Measurements from ENCODE around the gene NPDC1. TPM values are rescaled to one million over a fixed set of nuclear protein-coding genes. Genes with fewer than 3 reads are reported as not detected.

Gene NPDC1
- total RNA-seq, 1 donor from 2014 or later: 152 TPM

- Histone ChIP-seq H3K27me3 (no peaks in the 10 kb centered on the region), H3K9me3 (no peaks in the 10 kb centered on the region), H3K4me1 (peaks cover 18% of the 10 kb centered on the region), H3K36me3 (peaks cover 44% of the 10 kb centered on the region), H3K27ac (no peak overlapping the region), H3K4me3 (no peak overlapping the region)
- ATAC-seq: no peak
- peak; percentile 62 for DNase-seq
- TF ChIP-seq CTCF (IDR thresholded peaks at IDR 0.05): no peak
- intact Hi-C loops (cut with DNase I): no loop called here
Observed at GRCh38 chr9:137082222-137082924, 36.4 kb upstream of the NPDC1 start.

GRCh38 chr9:137080260-137081122 lies 34.5 kb upstream of the NPDC1 start:
- intact Hi-C loops (cut with DNase I): no loop called here
- H3K9me3 ChIP-seq: no peaks in the 10 kb centered on the region
- no peaks in the 10 kb centered on the region for H3K27me3 ChIP-seq
- peaks cover 44% of the 10 kb centered on the region for H3K36me3 ChIP-seq
- DNase-seq (no peak), ATAC-seq (no peak)
- no peak overlapping the region for H3K4me3 ChIP-seq
- peaks cover 16% of the 10 kb centered on the region for H3K4me1 ChIP-seq
- no peak for TF ChIP-seq CTCF (IDR thresholded peaks at IDR 0.05)
- no peak overlapping the region for H3K27ac ChIP-seq

- Histone ChIP-seq H3K4me3 (no peak overlapping the region), H3K27me3 (no peaks in the 10 kb centered on the region), H3K4me1 (peaks cover 14% of the 10 kb centered on the region), H3K9me3 (no peaks in the 10 kb centered on the region), H3K27ac (no peak overlapping the region), H3K36me3 (peaks cover 44% of the 10 kb centered on the region)
- DNase-seq (no peak), ATAC-seq (no peak)
- intact Hi-C loops (cut with DNase I): no loop called here
- no peak for TF ChIP-seq CTCF (IDR thresholded peaks at IDR 0.05)
Observed at GRCh38 chr9:137079401-137079787, 33.4 kb upstream of the NPDC1 start.

GRCh38 chr9:137078701-137079400 lies 32.9 kb upstream of the NPDC1 start:
- ATAC-seq: no peak
- Histone ChIP-seq H3K9me3 (no peaks in the 10 kb centered on the region), H3K27me3 (no peaks in the 10 kb centered on the region), H3K4me3 (peak overlapping the region; percentile 64), H3K27ac (no peak overlapping the region), H3K36me3 (peaks cover 44% of the 10 kb centered on the region), H3K4me1 (peaks cover 14% of the 10 kb centered on the region)
- DNase-seq: peak; percentile 65
- intact Hi-C loops (cut with DNase I): no loop called here
- TF ChIP-seq CTCF (IDR thresholded peaks at IDR 0.05): no peak

GRCh38 chr9:137077758-137078693 lies 32.0 kb upstream of the NPDC1 start:
- DNase-seq (peak; percentile 78), ATAC-seq (peak; percentile 7)
- TF ChIP-seq CTCF (IDR thresholded peaks at IDR 0.05): no peak
- Histone ChIP-seq H3K36me3 (peaks cover 39% of the 10 kb centered on the region), H3K9me3 (no peaks in the 10 kb centered on the region), H3K27ac (no peak overlapping the region), H3K4me3 (peak overlapping the region; percentile 64), H3K4me1 (peaks cover 14% of the 10 kb centered on the region), H3K27me3 (no peaks in the 10 kb centered on the region)
- intact Hi-C loops (cut with DNase I): no loop called here
